ENCODE measurements around the gene HELZ. TPM values are rescaled to one million over a fixed set of nuclear protein-coding genes. Genes with fewer than 3 reads are reported as not detected.

The HELZ gene
- total RNA-seq, 1 experiment from 2014 or later, result 49.8 TPM

DNA sequence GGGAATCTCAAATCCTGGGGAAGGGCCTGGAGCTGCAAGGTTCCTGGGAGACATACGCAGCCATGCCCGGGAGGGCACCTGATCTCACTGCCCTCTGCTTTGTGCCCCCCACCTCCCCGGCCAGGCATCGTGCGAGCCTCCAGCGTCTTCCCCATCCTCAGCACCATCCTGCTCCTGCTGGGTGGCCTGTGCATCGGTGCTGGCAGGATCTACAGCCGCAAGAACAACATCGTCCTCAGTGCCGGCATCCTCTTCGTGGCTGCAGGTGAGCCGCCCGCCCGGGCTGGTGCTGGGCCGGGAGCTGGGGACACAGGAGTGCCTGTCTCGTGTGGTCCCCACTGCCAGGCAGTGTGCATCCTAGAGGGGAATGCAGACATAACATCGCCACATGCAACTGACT, 220.3 kb downstream of the HELZ start:
- Histone ChIP-seq H2BK15ac (ENCODE audit: low read depth, low read length) (no peak overlapping the region), H3K27ac (ENCODE audit: insufficient read length, low read depth, low read length) (no peak overlapping the region), H3K9ac (ENCODE audit: extremely low read depth, insufficient read length, low read length) (no peak overlapping the region), H3K56ac (ENCODE audit: insufficient read length, low read depth, low read length) (no peak overlapping the region), H3K79me1 (ENCODE audit: insufficient read depth, low read depth, low read length, poor library complexity, severe bottlenecking) (no peaks in the 10 kb centered on the region), H2AK5ac (ENCODE audit: insufficient read length, low read length) (no peak overlapping the region), H3K27me3 (ENCODE audit: insufficient read depth, low read length) (no peaks in the 10 kb centered on the region), H4K91ac (ENCODE audit: insufficient read length, low read depth, low read length) (no peak overlapping the region), H2BK12ac (ENCODE audit: insufficient read length, low read depth, low read length) (no peak overlapping the region), H2BK120ac (ENCODE audit: low read depth, low read length, poor library complexity, severe bottlenecking) (no peak overlapping the region), H4K20me1 (ENCODE audit: control insufficient read depth, insufficient read depth, insufficient read length) (no peaks in the 10 kb centered on the region), H3K4me1 (ENCODE audit: insufficient read depth, low read length) (no peaks in the 10 kb centered on the region), H2BK20ac (ENCODE audit: low read depth, low read length, poor library complexity, severe bottlenecking) (no peak overlapping the region), H4K5ac (ENCODE audit: insufficient read length, low read depth, low read length) (no peak overlapping the region), H3K4me2 (ENCODE audit: insufficient read depth, insufficient read length, low read length) (no peak overlapping the region), H3K18ac (ENCODE audit: insufficient read length, low read depth, low read length) (no peak overlapping the region), H3K23me2 (ENCODE audit: insufficient read length, low read depth, low read length, poor library complexity, severe bottlenecking) (no peaks in the 10 kb centered on the region), H2AFZ (ENCODE audit: low read length) (no peak overlapping the region), H3T11ph (ENCODE audit: low read length) (no peak overlapping the region), H4K8ac (replicated peaks; ENCODE audit: insufficient read length, low read depth, low read length) (no peak overlapping the region), H3K79me2 (ENCODE audit: insufficient read depth, low read length) (no peaks in the 10 kb centered on the region), H3K4ac (ENCODE audit: low read depth, low read length) (no peak overlapping the region), H3K23ac (ENCODE audit: insufficient read length, low read depth, low read length) (no peak overlapping the region), H3K9me3 (ENCODE audit: control insufficient read depth, low read depth, low read length) (no peaks in the 10 kb centered on the region), H3K14ac (ENCODE audit: insufficient read depth, low read length) (no peak overlapping the region), H2BK5ac (ENCODE audit: insufficient read length, low read length) (no peak overlapping the region)
- no peak for TF ChIP-seq CTCF (conservative IDR thresholded peaks at IDR 0.05)
- no CpG with 5 or more reads among the region's 17 CpGs for WGBS (ENCODE audit: extremely low coverage, insufficient read length, low lambda C conversion rate)
- Mint-ChIP-seq H3K9me3 (no peaks in the 10 kb centered on the region), H3K27me3 (ENCODE audit: low read depth) (no peaks in the 10 kb centered on the region), H3K27ac (peak overlapping the region in 1 of 3 experiments; percentile 49; a peak in 1 of 7 replicates), H3K36me3 (ENCODE audit: insufficient read depth in 1 of 3, low read depth in 3 of 3) (no peaks in the 10 kb centered on the region), H3K4me1 (peaks cover 0 to 2% of the 10 kb centered on the region in 2 experiments; a peak in 3 of 4 replicates), H3K4me3 (no peak overlapping the region)
- DNase-seq, result no peak

Data from H9 (cell line).